Liver (tissue), 9 donors: ENCODE measurements around the gene OR2S2. TPM values are rescaled to one million over a fixed set of nuclear protein-coding genes. Genes with fewer than 3 reads are reported as not detected.

ENCODE experiments used
- DNase-seq: peaks from one replicate; pipeline ENCODE4 v3.0.0-alpha.2; 2017; ENCODE audit warnings: low spot score
- H3K27ac ChIP-seq, 2 donors: one replicate each; pipeline ENCODE4 v1.7.0; 2013; ENCODE audit warnings: inconsistent platforms in 2 of 2, low read length in 2 of 2, control low read depth in 1 of 2, low read depth in 1 of 2, mild to moderate bottlenecking in 1 of 2
- H3K27me3 ChIP-seq, 4 donors: one replicate each; pipeline versions ENCODE4 v1.6.1 to v1.7.0; 2013; ENCODE audit warnings: low read length in 3 of 4, inconsistent platforms in 1 of 4, mild to moderate bottlenecking in 1 of 4, moderate library complexity in 1 of 4; ENCODE audit not compliant: control insufficient read depth in 4 of 4, insufficient read depth in 4 of 4
- H3K36me3 ChIP-seq, 4 donors: one replicate each; pipeline versions ENCODE4 v1.6.1 to v1.7.0; 2013; ENCODE audit warnings: low read length in 3 of 4, mild to moderate bottlenecking in 3 of 4, low read depth in 1 of 4, moderate library complexity in 1 of 4; ENCODE audit not compliant: control insufficient read depth in 4 of 4, insufficient read depth in 3 of 4
- H3K4me1 ChIP-seq, 4 donors: one replicate each; pipeline versions ENCODE4 v1.6.1 to v1.7.0; 2013; ENCODE audit warnings: low read length in 3 of 4, mild to moderate bottlenecking in 3 of 4, moderate library complexity in 1 of 4; ENCODE audit not compliant: control insufficient read depth in 4 of 4, insufficient read depth in 4 of 4
- H3K4me3 ChIP-seq, 3 donors: one replicate each; pipeline versions ENCODE4 v1.6.1 to v1.7.0; 2013; ENCODE audit warnings: low read length in 3 of 3, control low read depth in 1 of 3, low read depth in 1 of 3, mild to moderate bottlenecking in 1 of 3
- H3K9ac ChIP-seq, 2 donors: one replicate each; pipeline ENCODE4 v1.7.0; 2013; ENCODE audit warnings: low read length in 2 of 2, mild to moderate bottlenecking in 2 of 2, moderate library complexity in 2 of 2, control low read depth in 1 of 2, low read depth in 1 of 2
- H3K9me3 ChIP-seq, 4 donors: one replicate each; pipeline versions ENCODE4 v1.6.1 to v1.7.0; 2013; ENCODE audit warnings: low read length in 3 of 4; ENCODE audit not compliant: control insufficient read depth in 4 of 4
- EGR1 ChIP-seq, 2 donors: IDR thresholded peaks; 2 replicates each; pipeline ENCODE4 v1.6.1; 2016 to 2018; ENCODE audit warnings: antibody characterized with exemption in 2 of 2, low read depth in 2 of 2
- FOXA1 ChIP-seq: IDR thresholded peaks from 2 replicates; pipeline ENCODE4 v1.6.1; 2016; ENCODE audit warnings: antibody characterized with exemption
- FOXA2 ChIP-seq: IDR thresholded peaks from 2 replicates; pipeline ENCODE4 v1.6.1; 2016; ENCODE audit warnings: antibody characterized with exemption
- GABPA ChIP-seq, 2 donors: IDR thresholded peaks in 1 of 2; conservative IDR thresholded peaks in 1 of 2; 2 replicates each; pipeline ENCODE4 v1.6.1; 2016; ENCODE audit warnings: antibody characterized with exemption in 2 of 2, mild to moderate bottlenecking in 1 of 2, moderate library complexity in 1 of 2
- HNF4G ChIP-seq: IDR thresholded peaks from 2 replicates; pipeline ENCODE4 v1.6.1; 2016; ENCODE audit warnings: antibody characterized with exemption
- JUND ChIP-seq, 2 donors: IDR thresholded peaks; 2 replicates each; pipeline ENCODE4 v1.6.1; 2016; ENCODE audit warnings: antibody characterized with exemption in 2 of 2
- NR2F2 ChIP-seq: IDR thresholded peaks from 2 replicates; pipeline ENCODE4 v1.6.1; 2016; ENCODE audit warnings: antibody characterized with exemption
- TAF1 ChIP-seq: conservative IDR thresholded peaks from 2 replicates; pipeline ENCODE4 v1.6.1; 2016; ENCODE audit warnings: antibody characterized with exemption, mild to moderate bottlenecking
- YY1 ChIP-seq: IDR thresholded peaks from 2 replicates; pipeline ENCODE4 v1.6.1; 2016; ENCODE audit warnings: antibody characterized with exemption, mild to moderate bottlenecking
- WGBS: extraction: QIAGEN DNeasy Blood & Tissue Kit; methylation state at CpG from one replicate; pipeline ENCODE4 v1.1.7; 2013; 5-methylcytosine and 5-hydroxymethylcytosine counted together
- polyA plus RNA-seq, 2 donors: library from polyadenylated mRNA; stranded (reverse) in 1 of 2; unstranded in 1 of 2; fragments of 200-250 nt in 1 of 2; fragments of >200 nt in 1 of 2; fragmentation: Nextera tagmentation in 1 of 2; extraction: Ambion mirVana in 1 of 2; gene quantifications; one replicate each; pipeline versions ENCODE4 v1.2.1 to v1.2.3, GENCODE V29; 2013 to 2015
- total RNA-seq, 2 donors: library from RNA; depleted of rRNA; stranded (reverse); fragments of >200 nt; gene quantifications; one replicate each; pipeline ENCODE4 v1.2.3, GENCODE V29; 2014
- TF ChIP-seq, protein P1 (sequence below): IDR thresholded peaks from 2 replicates; pipeline ENCODE4 v1.6.1; 2016; ENCODE audit warnings: antibody characterized with exemption
- TF ChIP-seq, protein P2 (sequence below): IDR thresholded peaks from 2 replicates; pipeline ENCODE4 v1.6.1; 2016; ENCODE audit warnings: antibody characterized with exemption, mild to moderate bottlenecking
- donor health status: healthy.
- donor health status: healthy.
- donor health status: healthy.
- donor health status: healthy.
- donor health status: healthy.

The OR2S2 gene
- total and polyA plus RNA-seq, 4 donors, result not detected

DNA sequence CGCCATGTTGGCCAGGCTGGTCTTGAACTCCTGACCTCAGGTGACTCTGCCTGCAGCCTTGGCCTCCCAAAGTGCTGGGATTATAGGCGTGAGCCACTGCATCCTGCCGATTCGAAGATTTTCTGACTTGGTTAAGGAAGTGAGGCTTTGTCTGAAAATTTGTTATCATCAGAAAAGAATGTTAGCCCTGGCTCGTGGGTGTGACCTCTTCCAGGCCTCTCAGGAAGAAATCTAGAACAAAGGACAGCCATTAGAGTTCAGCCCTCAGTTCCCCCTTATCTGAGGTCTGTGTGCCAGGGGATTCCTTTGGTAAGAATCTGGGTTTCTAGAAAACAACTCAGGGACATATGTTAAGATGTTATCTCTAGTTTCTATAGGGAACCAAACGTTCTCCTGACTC lies 6.2 kb downstream of the OR2S2 start:
- no peak for TF ChIP-seq JUND (IDR thresholded peaks at IDR 0.05)
- no peak for TF ChIP-seq EGR1 (IDR thresholded peaks at IDR 0.05; ENCODE audit: low read depth in 2 of 2)
- no peak for TF ChIP-seq TAF1
- TF ChIP-seq NR2F2, result peak; percentile 87
- no peak for TF ChIP-seq YY1
- TF ChIP-seq FOXA2, result no peak
- Histone ChIP-seq H3K27ac (no peak overlapping the region), H3K27me3 (peaks cover 0 to 2% (median 0%) of the 10 kb centered on the region in 4 donors), H3K36me3 (no peaks in the 10 kb centered on the region), H3K9me3 (no peaks in the 10 kb centered on the region), H3K4me1 (no peaks in the 10 kb centered on the region), H3K9ac (no peak overlapping the region), H3K4me3 (no peak overlapping the region)
- no peak for DNase-seq
- WGBS, result 70% methylated on average over 6 of the region's 6 CpGs

DNA sequence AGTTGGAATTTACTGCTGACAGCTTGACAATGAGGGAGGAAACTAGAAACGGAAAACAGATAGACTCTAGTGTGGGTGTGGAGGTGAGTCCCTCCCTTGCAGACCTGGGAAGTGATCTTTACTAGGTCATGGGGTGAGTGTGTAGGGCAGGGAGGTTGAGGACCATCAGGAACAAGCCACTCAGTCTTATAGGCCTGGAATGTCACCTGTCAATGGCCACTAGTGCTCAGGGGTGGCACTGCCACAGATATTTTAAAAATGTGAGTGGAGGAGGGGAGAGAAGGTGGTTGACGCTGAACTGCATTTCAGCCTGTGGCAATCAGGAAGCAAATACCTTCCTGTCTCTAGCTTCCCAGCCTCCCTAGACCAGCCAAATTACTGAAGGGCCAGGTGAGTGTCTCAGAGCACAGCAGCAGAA lies 9.0 kb downstream of the OR2S2 start:
- no peak for DNase-seq
- no peak overlapping the region for H3K4me3 ChIP-seq
- peaks cover 0 to 2% (median 0%) of the 10 kb centered on the region in 4 donors for H3K27me3 ChIP-seq
- 64% methylated on average over 2 of the region's 2 CpGs for WGBS
- H3K9me3 ChIP-seq, result no peaks in the 10 kb centered on the region
- H3K4me1 ChIP-seq, result no peaks in the 10 kb centered on the region
- H3K27ac ChIP-seq, result no peak overlapping the region
- TF ChIP-seq HNF4G (no peak), NR2F2 (peak; percentile 85)
- H3K36me3 ChIP-seq, result no peaks in the 10 kb centered on the region
- no peak overlapping the region for H3K9ac ChIP-seq

DNA sequence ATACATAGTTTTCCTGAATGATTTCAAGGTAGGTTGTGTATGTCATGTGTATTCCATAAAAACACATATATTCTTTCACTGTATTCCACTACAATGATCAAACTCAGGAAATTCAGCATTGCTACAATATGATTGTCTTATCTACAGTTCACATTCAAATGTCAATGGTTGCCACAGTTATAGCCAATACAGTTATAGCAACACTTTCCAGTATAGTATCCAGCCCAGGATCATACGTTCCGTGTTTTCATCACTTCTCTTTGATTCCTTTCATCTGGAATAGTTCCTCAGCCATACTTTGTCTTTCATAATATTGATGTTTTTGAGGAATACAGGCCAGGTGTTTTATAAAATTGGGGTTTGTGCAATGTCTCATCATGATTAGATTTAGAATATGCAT lies 9.5 kb downstream of the OR2S2 start:
- peaks cover 0 to 2% (median 0%) of the 10 kb centered on the region in 4 donors for H3K27me3 ChIP-seq
- no peak overlapping the region for H3K9ac ChIP-seq
- TF ChIP-seq, protein P1, sequence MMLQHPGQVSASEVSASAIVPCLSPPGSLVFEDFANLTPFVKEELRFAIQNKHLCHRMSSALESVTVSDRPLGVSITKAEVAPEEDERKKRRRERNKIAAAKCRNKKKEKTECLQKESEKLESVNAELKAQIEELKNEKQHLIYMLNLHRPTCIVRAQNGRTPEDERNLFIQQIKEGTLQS, result no peak
- TF ChIP-seq FOXA2 (no peak), FOXA1 (no peak), GABPA (IDR thresholded peaks at IDR 0.05 in 1 of 2, conservative IDR thresholded peaks at IDR 0.05 in 1 of 2) (no peak), TAF1 (no peak), NR2F2 (no peak)
- TF ChIP-seq, protein P2, sequence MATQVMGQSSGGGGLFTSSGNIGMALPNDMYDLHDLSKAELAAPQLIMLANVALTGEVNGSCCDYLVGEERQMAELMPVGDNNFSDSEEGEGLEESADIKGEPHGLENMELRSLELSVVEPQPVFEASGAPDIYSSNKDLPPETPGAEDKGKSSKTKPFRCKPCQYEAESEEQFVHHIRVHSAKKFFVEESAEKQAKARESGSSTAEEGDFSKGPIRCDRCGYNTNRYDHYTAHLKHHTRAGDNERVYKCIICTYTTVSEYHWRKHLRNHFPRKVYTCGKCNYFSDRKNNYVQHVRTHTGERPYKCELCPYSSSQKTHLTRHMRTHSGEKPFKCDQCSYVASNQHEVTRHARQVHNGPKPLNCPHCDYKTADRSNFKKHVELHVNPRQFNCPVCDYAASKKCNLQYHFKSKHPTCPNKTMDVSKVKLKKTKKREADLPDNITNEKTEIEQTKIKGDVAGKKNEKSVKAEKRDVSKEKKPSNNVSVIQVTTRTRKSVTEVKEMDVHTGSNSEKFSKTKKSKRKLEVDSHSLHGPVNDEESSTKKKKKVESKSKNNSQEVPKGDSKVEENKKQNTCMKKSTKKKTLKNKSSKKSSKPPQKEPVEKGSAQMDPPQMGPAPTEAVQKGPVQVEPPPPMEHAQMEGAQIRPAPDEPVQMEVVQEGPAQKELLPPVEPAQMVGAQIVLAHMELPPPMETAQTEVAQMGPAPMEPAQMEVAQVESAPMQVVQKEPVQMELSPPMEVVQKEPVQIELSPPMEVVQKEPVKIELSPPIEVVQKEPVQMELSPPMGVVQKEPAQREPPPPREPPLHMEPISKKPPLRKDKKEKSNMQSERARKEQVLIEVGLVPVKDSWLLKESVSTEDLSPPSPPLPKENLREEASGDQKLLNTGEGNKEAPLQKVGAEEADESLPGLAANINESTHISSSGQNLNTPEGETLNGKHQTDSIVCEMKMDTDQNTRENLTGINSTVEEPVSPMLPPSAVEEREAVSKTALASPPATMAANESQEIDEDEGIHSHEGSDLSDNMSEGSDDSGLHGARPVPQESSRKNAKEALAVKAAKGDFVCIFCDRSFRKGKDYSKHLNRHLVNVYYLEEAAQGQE, result no peak
- no peak overlapping the region for H3K27ac ChIP-seq
- no peaks in the 10 kb centered on the region for H3K9me3 ChIP-seq
- no peaks in the 10 kb centered on the region for H3K4me1 ChIP-seq
- 75% methylated on average over 2 of the region's 2 CpGs for WGBS
- no peak for DNase-seq
- H3K36me3 ChIP-seq, result no peaks in the 10 kb centered on the region
- no peak overlapping the region for H3K4me3 ChIP-seq
